ENCODE results near the gene ZFP14.

GRCh38 chr19:36330216-36330615 lies 48.8 kb downstream of the ZFP14 start:
- TF ChIP-seq CTCF (IDR thresholded peaks at IDR 0.05; ENCODE audit: low read depth, low read length, missing input control) = no peak
- no peak for TF ChIP-seq MAX (IDR thresholded peaks at IDR 0.05)
- TF ChIP-seq EGR1 (IDR thresholded peaks at IDR 0.05; ENCODE audit: low read depth in 2 of 2) = no peak
- TF ChIP-seq REST (IDR thresholded peaks at IDR 0.05) = no peak
- TF ChIP-seq GABPA (IDR thresholded peaks at IDR 0.05 in 1 of 2, conservative IDR thresholded peaks at IDR 0.05 in 1 of 2) = no peak
- TF ChIP-seq TAF1 (conservative IDR thresholded peaks at IDR 0.05) = no peak
- TF ChIP-seq ZBTB33 (IDR thresholded peaks at IDR 0.05) = no peak
- TF ChIP-seq FOXA1 (IDR thresholded peaks at IDR 0.05) = no peak
- TF ChIP-seq YY1 (IDR thresholded peaks at IDR 0.05) = no peak
